ENCODE measurements around the gene ARHGAP27. TPM values are rescaled to one million over a fixed set of nuclear protein-coding genes. Genes with fewer than 3 reads are reported as not detected.
A peak's percentile ranks its signal among the peaks of the same experiment; 100 is the strongest.
"Not testable (repeated sequence)": the region's sequence is repeated elsewhere in the genome, so short reads cannot be mapped to it uniquely, and the experiment has no call there.

Gene ARHGAP27, protein sequence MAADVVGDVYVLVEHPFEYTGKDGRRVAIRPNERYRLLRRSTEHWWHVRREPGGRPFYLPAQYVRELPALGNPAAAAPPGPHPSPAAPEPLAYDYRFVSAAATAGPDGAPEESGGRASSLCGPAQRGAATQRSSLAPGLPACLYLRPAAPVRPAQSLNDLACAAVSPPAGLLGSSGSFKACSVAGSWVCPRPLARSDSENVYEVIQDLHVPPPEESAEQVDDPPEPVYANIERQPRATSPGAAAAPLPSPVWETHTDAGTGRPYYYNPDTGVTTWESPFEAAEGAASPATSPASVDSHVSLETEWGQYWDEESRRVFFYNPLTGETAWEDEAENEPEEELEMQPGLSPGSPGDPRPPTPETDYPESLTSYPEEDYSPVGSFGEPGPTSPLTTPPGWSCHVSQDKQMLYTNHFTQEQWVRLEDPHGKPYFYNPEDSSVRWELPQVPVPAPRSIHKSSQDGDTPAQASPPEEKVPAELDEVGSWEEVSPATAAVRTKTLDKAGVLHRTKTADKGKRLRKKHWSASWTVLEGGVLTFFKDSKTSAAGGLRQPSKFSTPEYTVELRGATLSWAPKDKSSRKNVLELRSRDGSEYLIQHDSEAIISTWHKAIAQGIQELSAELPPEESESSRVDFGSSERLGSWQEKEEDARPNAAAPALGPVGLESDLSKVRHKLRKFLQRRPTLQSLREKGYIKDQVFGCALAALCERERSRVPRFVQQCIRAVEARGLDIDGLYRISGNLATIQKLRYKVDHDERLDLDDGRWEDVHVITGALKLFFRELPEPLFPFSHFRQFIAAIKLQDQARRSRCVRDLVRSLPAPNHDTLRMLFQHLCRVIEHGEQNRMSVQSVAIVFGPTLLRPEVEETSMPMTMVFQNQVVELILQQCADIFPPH
- total RNA-seq (2021) (60.6 and 61.4 TPM in 2 replicates), Bru-seq, nascent RNA (percentile 76 among the genes with signal in this experiment), BruChase-seq, experiment 1, labeled RNA remaining after a 2-hour chase (percentile 74 among the genes with signal in this experiment), BruChase-seq, experiment 2, labeled RNA remaining after a 6-hour chase (percentile 76 among the genes with signal in this experiment)
- long read RNA-seq, transcript ARHGAP27-202 (17 exons, 3,628 nt) = major isoform, 7 of 54 reads
- long read RNA-seq, partial matches to known transcripts = 5 of 54 reads
- long read RNA-seq, other reads (novel, unspliced or antisense) = 35 of 54 reads

DNA sequence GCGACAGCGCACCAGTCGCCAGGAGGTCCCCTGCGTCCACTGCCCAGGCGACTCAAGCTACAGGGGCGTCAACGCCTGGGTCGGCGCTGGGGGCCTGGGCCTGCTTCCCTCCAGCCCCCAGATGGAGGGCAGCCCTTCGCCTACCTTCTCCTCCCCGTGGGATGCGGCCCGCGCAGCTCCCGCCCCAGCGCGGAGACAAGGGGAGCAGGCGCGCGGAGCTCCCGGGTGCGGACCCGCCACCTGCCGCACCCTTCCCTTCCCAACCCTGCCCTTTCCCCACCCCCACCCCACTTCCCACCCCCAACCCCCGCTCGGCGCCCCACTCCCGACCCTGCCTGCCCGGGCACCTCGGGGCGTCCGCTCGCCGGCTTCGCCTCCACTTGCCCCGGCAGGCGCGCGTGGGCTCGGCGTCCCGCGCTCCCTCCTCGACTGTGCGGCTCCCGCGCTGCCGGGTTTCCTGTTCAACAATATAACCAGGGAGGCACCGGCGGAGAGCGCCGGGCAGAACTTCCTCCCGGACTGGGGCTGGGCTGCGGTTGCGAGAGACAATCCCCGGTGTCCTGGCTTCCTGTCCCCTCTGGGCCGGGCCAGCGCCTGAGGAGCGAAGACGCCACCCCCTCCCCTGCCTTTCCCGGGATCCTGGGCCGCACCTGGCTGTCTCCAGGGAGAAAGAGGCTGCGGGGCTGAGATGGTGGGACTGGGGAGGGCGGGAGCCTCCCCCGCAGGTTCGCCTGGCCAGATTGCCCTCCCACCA is at the start of gene ARHGAP27:
Gene ARHGAP27 (minus strand): TSS at position 466 of the 754 bp plus-strand sequence. CDS start 2,591 bp downstream, outside the sequence.
- POLR2A ChIA-PET (ENCODE audit: unreplicated experiment) = no interaction called here
- CTCF ChIA-PET = no interaction called here
- no peaks in the 10 kb centered on the region for H4K20me1 ChIP-seq (ENCODE audit: insufficient read depth)
- peak; percentile 48 to 61 for DNase-seq
- intact Hi-C loops (cut with micrococcal nuclease; ENCODE audit: unreplicated experiment) = no loop called here
- 0 out of 2 replicates have a peak, but pooled peaks cover 2% of the 10 kb centered on the region for H3K79me2 ChIP-seq (ENCODE audit: low read depth)
- peak within 1 kb of the TSS; percentile 96 for H3K4me3 ChIP-seq
- peak within 1 kb of the TSS; percentile 55 for H3K27ac ChIP-seq
- H3K36me3 ChIP-seq (ENCODE audit: low read depth) = no peaks in the 10 kb centered on the region
- H3K9me2 ChIP-seq (ENCODE audit: insufficient read depth) = no peaks in the 10 kb centered on the region
- peak within 1 kb of the TSS; percentile 92 for H3K4me2 ChIP-seq
- no peaks in the 10 kb centered on the region for H3K27me3 ChIP-seq (ENCODE audit: insufficient read depth, low read depth)
- TF ChIP-seq, protein P1, sequence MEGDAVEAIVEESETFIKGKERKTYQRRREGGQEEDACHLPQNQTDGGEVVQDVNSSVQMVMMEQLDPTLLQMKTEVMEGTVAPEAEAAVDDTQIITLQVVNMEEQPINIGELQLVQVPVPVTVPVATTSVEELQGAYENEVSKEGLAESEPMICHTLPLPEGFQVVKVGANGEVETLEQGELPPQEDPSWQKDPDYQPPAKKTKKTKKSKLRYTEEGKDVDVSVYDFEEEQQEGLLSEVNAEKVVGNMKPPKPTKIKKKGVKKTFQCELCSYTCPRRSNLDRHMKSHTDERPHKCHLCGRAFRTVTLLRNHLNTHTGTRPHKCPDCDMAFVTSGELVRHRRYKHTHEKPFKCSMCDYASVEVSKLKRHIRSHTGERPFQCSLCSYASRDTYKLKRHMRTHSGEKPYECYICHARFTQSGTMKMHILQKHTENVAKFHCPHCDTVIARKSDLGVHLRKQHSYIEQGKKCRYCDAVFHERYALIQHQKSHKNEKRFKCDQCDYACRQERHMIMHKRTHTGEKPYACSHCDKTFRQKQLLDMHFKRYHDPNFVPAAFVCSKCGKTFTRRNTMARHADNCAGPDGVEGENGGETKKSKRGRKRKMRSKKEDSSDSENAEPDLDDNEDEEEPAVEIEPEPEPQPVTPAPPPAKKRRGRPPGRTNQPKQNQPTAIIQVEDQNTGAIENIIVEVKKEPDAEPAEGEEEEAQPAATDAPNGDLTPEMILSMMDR (conservative IDR thresholded peaks at IDR 0.05) = no peak
- TF ChIP-seq EZH2 (IDR thresholded peaks at IDR 0.05; ENCODE audit: low read depth) = no peak
- peak within 1 kb of the TSS; percentile 91 for H2AFZ ChIP-seq
- H3K4me1 ChIP-seq (replicated peaks; ENCODE audit: insufficient read depth) = peaks cover 27% of the 10 kb centered on the region
- no peaks in the 10 kb centered on the region for H3K9me3 ChIP-seq (ENCODE audit: insufficient read depth, low read depth)
- H3F3A ChIP-seq (ENCODE audit: insufficient read depth, low read depth) = peaks cover 44% of the 10 kb centered on the region
- BruUV-seq (replicated peaks) = no TSS peak

GRCh38 chr17:45482317-45482716 is 49.6 kb upstream of the ARHGAP27 start:
- H3K9me3 ChIP-seq (ENCODE audit: insufficient read depth, low read depth); DNase-seq; intact Hi-C loops (cut with micrococcal nuclease; ENCODE audit: unreplicated experiment); CTCF ChIA-PET; H2AFZ ChIP-seq; BruUV-seq (replicated peaks); H3K4me3 ChIP-seq; H3K27ac ChIP-seq; H3K4me2 ChIP-seq; H3K27me3 ChIP-seq (ENCODE audit: insufficient read depth, low read depth); H3F3A ChIP-seq (ENCODE audit: insufficient read depth, low read depth); H3K9me2 ChIP-seq (ENCODE audit: insufficient read depth); H3K36me3 ChIP-seq (ENCODE audit: low read depth); POLR2A ChIA-PET (ENCODE audit: unreplicated experiment); H4K20me1 ChIP-seq (ENCODE audit: insufficient read depth): not testable (repeated sequence)
- H3K79me2 ChIP-seq (ENCODE audit: low read depth) = peaks cover 23% of the 10 kb centered on the region
- H3K4me1 ChIP-seq (replicated peaks; ENCODE audit: insufficient read depth) = peaks cover 20% of the 10 kb centered on the region

- H3F3A ChIP-seq (ENCODE audit: insufficient read depth, low read depth); H3K9me3 ChIP-seq (ENCODE audit: insufficient read depth, low read depth); H3K27me3 ChIP-seq (ENCODE audit: insufficient read depth, low read depth); H3K9me2 ChIP-seq (ENCODE audit: insufficient read depth); H3K36me3 ChIP-seq (ENCODE audit: low read depth); H3K4me2 ChIP-seq; H4K20me1 ChIP-seq (ENCODE audit: insufficient read depth); H3K4me3 ChIP-seq; DNase-seq; H2AFZ ChIP-seq; H3K79me2 ChIP-seq (ENCODE audit: low read depth); H3K27ac ChIP-seq; CTCF ChIA-PET; intact Hi-C loops (cut with micrococcal nuclease; ENCODE audit: unreplicated experiment); BruUV-seq (replicated peaks); POLR2A ChIA-PET (ENCODE audit: unreplicated experiment): not testable (repeated sequence)
- peaks cover 11% of the 10 kb centered on the region for H3K4me1 ChIP-seq (replicated peaks; ENCODE audit: insufficient read depth)
Observed at GRCh38 chr17:45475436-45475835, 42.8 kb upstream of the ARHGAP27 start.

GRCh38 chr17:45472249-45472648 is 39.6 kb upstream of the ARHGAP27 start:
- Histone ChIP-seq H3K4me1 (replicated peaks; ENCODE audit: insufficient read depth) (peaks cover 42% of the 10 kb centered on the region), H3F3A (ENCODE audit: insufficient read depth, low read depth) (peaks cover 34% of the 10 kb centered on the region)
- H3K27ac ChIP-seq; POLR2A ChIA-PET (ENCODE audit: unreplicated experiment); BruUV-seq (replicated peaks); H3K9me3 ChIP-seq (ENCODE audit: insufficient read depth, low read depth); H3K36me3 ChIP-seq (ENCODE audit: low read depth); intact Hi-C loops (cut with micrococcal nuclease; ENCODE audit: unreplicated experiment); H3K9me2 ChIP-seq (ENCODE audit: insufficient read depth); H3K4me2 ChIP-seq; H3K79me2 ChIP-seq (ENCODE audit: low read depth); CTCF ChIA-PET; DNase-seq; H3K4me3 ChIP-seq; H3K27me3 ChIP-seq (ENCODE audit: insufficient read depth, low read depth); H4K20me1 ChIP-seq (ENCODE audit: insufficient read depth); H2AFZ ChIP-seq: not testable (repeated sequence)

GRCh38 chr17:45469204-45469563 is 36.5 kb upstream of the ARHGAP27 start:
- H3K79me2 ChIP-seq (ENCODE audit: low read depth) = peaks cover 21% of the 10 kb centered on the region
- peaks cover 14% of the 10 kb centered on the region; the same call in 1 of the 2 replicates for H3K36me3 ChIP-seq (ENCODE audit: low read depth)
- CTCF ChIA-PET; BruUV-seq (replicated peaks); DNase-seq; POLR2A ChIA-PET (ENCODE audit: unreplicated experiment); intact Hi-C loops (cut with micrococcal nuclease; ENCODE audit: unreplicated experiment); H3K27me3 ChIP-seq (ENCODE audit: insufficient read depth, low read depth); H3K9me3 ChIP-seq (ENCODE audit: insufficient read depth, low read depth); H2AFZ ChIP-seq; H4K20me1 ChIP-seq (ENCODE audit: insufficient read depth); H3K9me2 ChIP-seq (ENCODE audit: insufficient read depth): not testable (repeated sequence)
- H3F3A ChIP-seq (ENCODE audit: insufficient read depth, low read depth) = peaks cover 38% of the 10 kb centered on the region
- H3K4me2 ChIP-seq = peak overlapping the region; percentile 84
- H3K27ac ChIP-seq = peak overlapping the region; percentile 84
- peaks cover 53% of the 10 kb centered on the region for H3K4me1 ChIP-seq (replicated peaks; ENCODE audit: insufficient read depth)
- peak overlapping the region; percentile 30; the same call in 1 of the 2 replicates for H3K4me3 ChIP-seq

Data from PC-9 (cell line).